H1 (cell line): Measurements from ENCODE around the gene CADPS. TPM values are rescaled to one million over a fixed set of nuclear protein-coding genes. Genes with fewer than 3 reads are reported as not detected.

ENCODE experiments used
- polyA plus RNA-seq, 7 experiments: library from polyadenylated mRNA; depleted of rRNA in 3 of 7; stranded (reverse) in 5 of 7; unstranded in 2 of 7; fragments of >200 nt in 5 of 7; fragments of 200-250 nt in 2 of 7; gene quantifications; 1 replicate in 5 of 7; 2 replicates in 1 of 7; 4 replicates in 1 of 7; pipeline versions ENCODE4 v1.2.1 to v1.2.3, GENCODE V29; 2011 to 2013; ENCODE audit warnings: missing spikeins in 2 of 7, mixed read lengths in 2 of 7
- total RNA-seq: library from RNA; stranded (reverse); fragmentation: NEBNext Ultra II Directional; extraction: Animal tissue kit (Norgen Biotek cat#: 25700); gene quantifications from 2 replicates; pipeline ENCODE4 v1.2.1, GENCODE V29; 2021
- TF ChIP-seq, protein P1 (sequence below): fragments of 300-600 bp; sonication (generic); IDR thresholded peaks from 2 replicates; pipeline ENCODE4 v1.7.1; 2012; ENCODE audit warnings: low read length, moderate library complexity, mild to moderate bottlenecking, inconsistent platforms; ENCODE audit not compliant: insufficient replicate concordance

CADPS gene
- total and polyA plus RNA-seq, 2 of the 8 experiments (the other 6 are each of a cell fraction or from before 2014, with no cell fraction given), result 7.1 to 10.2 TPM

DNA sequence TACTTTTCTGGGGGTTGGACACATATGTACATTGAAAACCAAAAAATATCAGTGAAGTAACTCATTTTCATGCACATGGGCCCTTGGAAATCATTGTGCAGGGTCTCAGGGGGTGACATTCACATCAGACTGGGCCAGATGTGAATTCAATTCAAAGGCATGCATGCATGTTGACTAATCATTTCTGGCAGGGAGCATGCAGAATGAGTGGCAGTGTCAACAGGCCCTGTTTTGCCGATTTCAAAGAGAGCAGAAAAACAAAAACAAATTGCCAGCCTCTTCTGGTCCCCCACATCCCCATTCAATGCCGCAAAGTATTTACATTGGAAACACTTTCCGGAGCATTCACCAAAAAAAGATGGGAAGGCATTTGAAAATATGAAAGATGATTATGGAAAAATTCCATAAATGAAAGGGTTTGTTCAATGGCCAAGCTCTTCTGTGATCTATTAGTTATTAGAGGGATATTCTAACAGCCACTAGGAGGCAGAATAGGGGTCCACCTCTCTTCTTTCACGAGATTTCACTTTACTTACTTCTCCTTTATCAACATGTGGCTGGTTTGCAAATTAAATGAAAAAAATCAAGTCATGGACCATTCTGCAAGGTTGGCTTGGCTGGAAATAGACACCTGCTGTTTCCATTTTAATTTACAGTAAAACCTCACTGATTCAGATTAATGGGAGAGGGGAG lies 382.0 kb downstream of the CADPS start (continued):
- TF ChIP-seq, protein P1, sequence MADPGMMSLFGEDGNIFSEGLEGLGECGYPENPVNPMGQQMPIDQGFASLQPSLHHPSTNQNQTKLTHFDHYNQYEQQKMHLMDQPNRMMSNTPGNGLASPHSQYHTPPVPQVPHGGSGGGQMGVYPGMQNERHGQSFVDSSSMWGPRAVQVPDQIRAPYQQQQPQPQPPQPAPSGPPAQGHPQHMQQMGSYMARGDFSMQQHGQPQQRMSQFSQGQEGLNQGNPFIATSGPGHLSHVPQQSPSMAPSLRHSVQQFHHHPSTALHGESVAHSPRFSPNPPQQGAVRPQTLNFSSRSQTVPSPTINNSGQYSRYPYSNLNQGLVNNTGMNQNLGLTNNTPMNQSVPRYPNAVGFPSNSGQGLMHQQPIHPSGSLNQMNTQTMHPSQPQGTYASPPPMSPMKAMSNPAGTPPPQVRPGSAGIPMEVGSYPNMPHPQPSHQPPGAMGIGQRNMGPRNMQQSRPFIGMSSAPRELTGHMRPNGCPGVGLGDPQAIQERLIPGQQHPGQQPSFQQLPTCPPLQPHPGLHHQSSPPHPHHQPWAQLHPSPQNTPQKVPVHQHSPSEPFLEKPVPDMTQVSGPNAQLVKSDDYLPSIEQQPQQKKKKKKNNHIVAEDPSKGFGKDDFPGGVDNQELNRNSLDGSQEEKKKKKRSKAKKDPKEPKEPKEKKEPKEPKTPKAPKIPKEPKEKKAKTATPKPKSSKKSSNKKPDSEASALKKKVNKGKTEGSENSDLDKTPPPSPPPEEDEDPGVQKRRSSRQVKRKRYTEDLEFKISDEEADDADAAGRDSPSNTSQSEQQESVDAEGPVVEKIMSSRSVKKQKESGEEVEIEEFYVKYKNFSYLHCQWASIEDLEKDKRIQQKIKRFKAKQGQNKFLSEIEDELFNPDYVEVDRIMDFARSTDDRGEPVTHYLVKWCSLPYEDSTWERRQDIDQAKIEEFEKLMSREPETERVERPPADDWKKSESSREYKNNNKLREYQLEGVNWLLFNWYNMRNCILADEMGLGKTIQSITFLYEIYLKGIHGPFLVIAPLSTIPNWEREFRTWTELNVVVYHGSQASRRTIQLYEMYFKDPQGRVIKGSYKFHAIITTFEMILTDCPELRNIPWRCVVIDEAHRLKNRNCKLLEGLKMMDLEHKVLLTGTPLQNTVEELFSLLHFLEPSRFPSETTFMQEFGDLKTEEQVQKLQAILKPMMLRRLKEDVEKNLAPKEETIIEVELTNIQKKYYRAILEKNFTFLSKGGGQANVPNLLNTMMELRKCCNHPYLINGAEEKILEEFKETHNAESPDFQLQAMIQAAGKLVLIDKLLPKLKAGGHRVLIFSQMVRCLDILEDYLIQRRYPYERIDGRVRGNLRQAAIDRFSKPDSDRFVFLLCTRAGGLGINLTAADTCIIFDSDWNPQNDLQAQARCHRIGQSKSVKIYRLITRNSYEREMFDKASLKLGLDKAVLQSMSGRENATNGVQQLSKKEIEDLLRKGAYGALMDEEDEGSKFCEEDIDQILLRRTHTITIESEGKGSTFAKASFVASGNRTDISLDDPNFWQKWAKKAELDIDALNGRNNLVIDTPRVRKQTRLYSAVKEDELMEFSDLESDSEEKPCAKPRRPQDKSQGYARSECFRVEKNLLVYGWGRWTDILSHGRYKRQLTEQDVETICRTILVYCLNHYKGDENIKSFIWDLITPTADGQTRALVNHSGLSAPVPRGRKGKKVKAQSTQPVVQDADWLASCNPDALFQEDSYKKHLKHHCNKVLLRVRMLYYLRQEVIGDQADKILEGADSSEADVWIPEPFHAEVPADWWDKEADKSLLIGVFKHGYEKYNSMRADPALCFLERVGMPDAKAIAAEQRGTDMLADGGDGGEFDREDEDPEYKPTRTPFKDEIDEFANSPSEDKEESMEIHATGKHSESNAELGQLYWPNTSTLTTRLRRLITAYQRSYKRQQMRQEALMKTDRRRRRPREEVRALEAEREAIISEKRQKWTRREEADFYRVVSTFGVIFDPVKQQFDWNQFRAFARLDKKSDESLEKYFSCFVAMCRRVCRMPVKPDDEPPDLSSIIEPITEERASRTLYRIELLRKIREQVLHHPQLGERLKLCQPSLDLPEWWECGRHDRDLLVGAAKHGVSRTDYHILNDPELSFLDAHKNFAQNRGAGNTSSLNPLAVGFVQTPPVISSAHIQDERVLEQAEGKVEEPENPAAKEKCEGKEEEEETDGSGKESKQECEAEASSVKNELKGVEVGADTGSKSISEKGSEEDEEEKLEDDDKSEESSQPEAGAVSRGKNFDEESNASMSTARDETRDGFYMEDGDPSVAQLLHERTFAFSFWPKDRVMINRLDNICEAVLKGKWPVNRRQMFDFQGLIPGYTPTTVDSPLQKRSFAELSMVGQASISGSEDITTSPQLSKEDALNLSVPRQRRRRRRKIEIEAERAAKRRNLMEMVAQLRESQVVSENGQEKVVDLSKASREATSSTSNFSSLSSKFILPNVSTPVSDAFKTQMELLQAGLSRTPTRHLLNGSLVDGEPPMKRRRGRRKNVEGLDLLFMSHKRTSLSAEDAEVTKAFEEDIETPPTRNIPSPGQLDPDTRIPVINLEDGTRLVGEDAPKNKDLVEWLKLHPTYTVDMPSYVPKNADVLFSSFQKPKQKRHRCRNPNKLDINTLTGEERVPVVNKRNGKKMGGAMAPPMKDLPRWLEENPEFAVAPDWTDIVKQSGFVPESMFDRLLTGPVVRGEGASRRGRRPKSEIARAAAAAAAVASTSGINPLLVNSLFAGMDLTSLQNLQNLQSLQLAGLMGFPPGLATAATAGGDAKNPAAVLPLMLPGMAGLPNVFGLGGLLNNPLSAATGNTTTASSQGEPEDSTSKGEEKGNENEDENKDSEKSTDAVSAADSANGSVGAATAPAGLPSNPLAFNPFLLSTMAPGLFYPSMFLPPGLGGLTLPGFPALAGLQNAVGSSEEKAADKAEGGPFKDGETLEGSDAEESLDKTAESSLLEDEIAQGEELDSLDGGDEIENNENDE, result no peak
